ENCODE data around the gene RAPGEF2.
"Not testable (repeated sequence)": the region's sequence is repeated elsewhere in the genome, so short reads cannot be mapped to it uniquely, and the experiment has no call there.

RAPGEF2 gene

GRCh38 chr4:159370286-159370685 is 267.4 kb downstream of the RAPGEF2 start:
- DNase-seq (ENCODE audit: low read depth) = no peak

GRCh38 chr4:159374749-159375530 is 272.1 kb downstream of the RAPGEF2 start:
- DNase-seq (ENCODE audit: low read depth) = no peak

GRCh38 chr4:159376289-159376688 is 273.4 kb downstream of the RAPGEF2 start:
- DNase-seq (ENCODE audit: low read depth) = no peak

- DNase-seq (ENCODE audit: low read depth) = no peak
These were observed 275.3 kb downstream of the RAPGEF2 start for GRCh38 chr4:159378056-159378616.

- not testable (repeated sequence) for DNase-seq (ENCODE audit: low read depth)
These were observed 276.2 kb downstream of the RAPGEF2 start for GRCh38 chr4:159379064-159379463.

GRCh38 chr4:159379836-159380235 is 277.0 kb downstream of the RAPGEF2 start:
- DNase-seq (ENCODE audit: low read depth) = no peak

GRCh38 chr4:159382856-159383561 is 280.1 kb downstream of the RAPGEF2 start:
- DNase-seq (ENCODE audit: low read depth) = no peak

- no peak for DNase-seq (ENCODE audit: low read depth)
These were observed 280.7 kb downstream of the RAPGEF2 start for GRCh38 chr4:159383562-159383931.

- no peak for DNase-seq (ENCODE audit: low read depth)
These were observed 281.1 kb downstream of the RAPGEF2 start for GRCh38 chr4:159384017-159384416.

- no peak for DNase-seq (ENCODE audit: low read depth)
These were observed 281.8 kb downstream of the RAPGEF2 start for GRCh38 chr4:159384632-159385031.

GRCh38 chr4:159386620-159387019 is 283.7 kb downstream of the RAPGEF2 start:
- DNase-seq (ENCODE audit: low read depth) = no peak

GRCh38 chr4:159389756-159390155 is 286.9 kb downstream of the RAPGEF2 start:
- no peak for DNase-seq (ENCODE audit: low read depth)

GRCh38 chr4:159390648-159391047 is 287.8 kb downstream of the RAPGEF2 start:
- no peak for DNase-seq (ENCODE audit: low read depth)

GRCh38 chr4:159395693-159396092 is 292.8 kb downstream of the RAPGEF2 start:
- no peak for DNase-seq (ENCODE audit: low read depth)

- DNase-seq (ENCODE audit: low read depth) = no peak
These were observed 293.3 kb downstream of the RAPGEF2 start for GRCh38 chr4:159396151-159396550.

GRCh38 chr4:159398236-159398638 is 295.4 kb downstream of the RAPGEF2 start:
- DNase-seq (ENCODE audit: low read depth) = no peak

GRCh38 chr4:159400558-159401225 is 297.8 kb downstream of the RAPGEF2 start:
- DNase-seq (ENCODE audit: low read depth) = no peak

GRCh38 chr4:159401226-159401712 is 298.4 kb downstream of the RAPGEF2 start:
- DNase-seq (ENCODE audit: low read depth) = no peak

- no peak for DNase-seq (ENCODE audit: low read depth)
These were observed 299.0 kb downstream of the RAPGEF2 start for GRCh38 chr4:159401791-159402380.
